ENCODE results near the gene ZCRB1.

The ZCRB1 gene

DNA sequence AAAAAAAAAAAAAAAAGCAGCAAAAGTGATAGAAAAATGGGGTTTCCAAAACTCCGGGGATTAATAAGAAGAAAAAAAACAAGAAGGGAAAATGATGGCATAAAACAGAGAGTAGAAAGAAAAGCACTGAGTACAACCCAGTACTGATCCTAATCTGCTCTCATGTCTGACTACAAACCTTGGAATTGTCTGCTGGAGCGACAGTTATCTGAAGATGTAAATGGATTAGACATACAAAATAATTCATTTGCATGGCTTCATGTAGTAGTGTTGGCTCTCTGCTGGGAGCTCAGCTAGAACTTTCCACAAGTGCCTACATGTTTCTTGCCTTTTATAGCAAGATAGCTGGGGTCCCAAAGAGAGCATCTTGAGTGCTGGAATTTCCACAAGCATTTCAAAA lies 34.2 kb downstream of the ZCRB1 start:
- no peak overlapping the region for H3K27ac ChIP-seq (ENCODE audit: low read length)
- H3K4me3 ChIP-seq (ENCODE audit: low read length) = no peak overlapping the region
- H4K20me1 ChIP-seq (ENCODE audit: insufficient read depth, low read length) = no peaks in the 10 kb centered on the region
- no peak overlapping the region for H3K9ac ChIP-seq (ENCODE audit: low read length)
- TF ChIP-seq, protein P1, sequence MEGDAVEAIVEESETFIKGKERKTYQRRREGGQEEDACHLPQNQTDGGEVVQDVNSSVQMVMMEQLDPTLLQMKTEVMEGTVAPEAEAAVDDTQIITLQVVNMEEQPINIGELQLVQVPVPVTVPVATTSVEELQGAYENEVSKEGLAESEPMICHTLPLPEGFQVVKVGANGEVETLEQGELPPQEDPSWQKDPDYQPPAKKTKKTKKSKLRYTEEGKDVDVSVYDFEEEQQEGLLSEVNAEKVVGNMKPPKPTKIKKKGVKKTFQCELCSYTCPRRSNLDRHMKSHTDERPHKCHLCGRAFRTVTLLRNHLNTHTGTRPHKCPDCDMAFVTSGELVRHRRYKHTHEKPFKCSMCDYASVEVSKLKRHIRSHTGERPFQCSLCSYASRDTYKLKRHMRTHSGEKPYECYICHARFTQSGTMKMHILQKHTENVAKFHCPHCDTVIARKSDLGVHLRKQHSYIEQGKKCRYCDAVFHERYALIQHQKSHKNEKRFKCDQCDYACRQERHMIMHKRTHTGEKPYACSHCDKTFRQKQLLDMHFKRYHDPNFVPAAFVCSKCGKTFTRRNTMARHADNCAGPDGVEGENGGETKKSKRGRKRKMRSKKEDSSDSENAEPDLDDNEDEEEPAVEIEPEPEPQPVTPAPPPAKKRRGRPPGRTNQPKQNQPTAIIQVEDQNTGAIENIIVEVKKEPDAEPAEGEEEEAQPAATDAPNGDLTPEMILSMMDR (IDR thresholded peaks at IDR 0.05; ENCODE audit: low read depth, low read length) = no peak
- TF ChIP-seq EZH2phosphoT487 (IDR thresholded peaks at IDR 0.05; ENCODE audit: low read depth) = no peak
- no peaks in the 10 kb centered on the region for H3K27me3 ChIP-seq (ENCODE audit: low read depth, low read length)
- no peaks in the 10 kb centered on the region for H3K79me2 ChIP-seq (ENCODE audit: low read length)
- no peak overlapping the region for H3K4me2 ChIP-seq (ENCODE audit: low read length)
- H3K36me3 ChIP-seq (replicated peaks; ENCODE audit: low read depth, low read length) = no peaks in the 10 kb centered on the region
- H2AFZ ChIP-seq (ENCODE audit: low read depth, low read length) = no peak overlapping the region
- H3K4me1 ChIP-seq (ENCODE audit: low read length) = peaks cover 4% of the 10 kb centered on the region; the same call in 1 of the 2 replicates
- H3K9me3 ChIP-seq (ENCODE audit: insufficient read depth, low read length) = no peaks in the 10 kb centered on the region

DNA sequence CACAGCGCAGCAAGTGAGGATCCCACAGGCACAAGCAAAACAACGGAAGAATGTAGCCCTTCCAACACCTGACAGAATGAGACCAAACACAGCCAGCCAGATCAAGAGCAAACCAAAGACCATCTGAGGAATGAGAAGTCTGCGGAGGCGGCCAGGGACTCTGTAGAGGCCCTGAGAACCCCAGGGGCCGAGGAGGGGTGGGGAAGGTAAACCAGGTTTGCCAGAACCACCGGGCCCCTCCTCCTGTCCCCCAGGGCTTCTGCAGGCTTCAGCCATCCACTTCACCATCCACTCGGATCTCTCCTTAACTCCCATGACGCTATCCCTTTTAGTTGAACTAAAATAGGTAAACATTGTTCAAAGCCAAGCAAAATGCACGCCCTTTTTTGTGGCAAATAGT lies 37.4 kb downstream of the ZCRB1 start:
- H4K20me1 ChIP-seq (ENCODE audit: insufficient read depth, low read length) = no peaks in the 10 kb centered on the region
- H3K79me2 ChIP-seq (ENCODE audit: low read length) = no peaks in the 10 kb centered on the region
- no peak overlapping the region for H3K4me2 ChIP-seq (ENCODE audit: low read length)
- no peaks in the 10 kb centered on the region for H3K9me3 ChIP-seq (ENCODE audit: insufficient read depth, low read length)
- no peak overlapping the region for H3K4me3 ChIP-seq (ENCODE audit: low read length)
- H3K27me3 ChIP-seq (ENCODE audit: low read depth, low read length) = no peaks in the 10 kb centered on the region
- no peak overlapping the region for H3K27ac ChIP-seq (ENCODE audit: low read length)
- no peaks in the 10 kb centered on the region for H3K36me3 ChIP-seq (replicated peaks; ENCODE audit: low read depth, low read length)
- H2AFZ ChIP-seq (ENCODE audit: low read depth, low read length) = no peak overlapping the region
- H3K9ac ChIP-seq (ENCODE audit: low read length) = no peak overlapping the region
- TF ChIP-seq EZH2phosphoT487 (IDR thresholded peaks at IDR 0.05; ENCODE audit: low read depth) = no peak
- H3K4me1 ChIP-seq (ENCODE audit: low read length) = peaks cover 11% of the 10 kb centered on the region

DNA sequence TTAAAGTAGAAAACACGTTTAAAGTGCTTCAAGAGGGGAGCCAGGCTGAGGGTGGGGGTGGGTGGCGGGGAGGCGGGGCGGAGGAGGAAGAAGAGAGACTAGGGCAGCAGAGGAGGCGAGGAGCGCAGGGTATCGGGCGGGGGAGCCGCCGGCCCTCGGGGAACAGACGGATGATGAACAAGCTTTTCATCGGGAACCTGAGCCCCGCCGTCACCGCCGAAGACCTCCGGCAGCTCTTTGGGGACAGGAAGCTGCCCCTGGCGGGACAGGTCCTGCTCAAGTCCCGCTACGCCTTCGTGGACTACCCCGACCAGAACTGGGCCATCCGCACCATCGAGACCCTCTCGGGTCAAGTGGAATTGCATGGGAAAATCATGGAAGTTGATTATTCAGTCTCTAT lies 39.2 kb downstream of the ZCRB1 start:
- Histone ChIP-seq H3K9me3 (ENCODE audit: insufficient read depth, low read length) (no peaks in the 10 kb centered on the region), H4K20me1 (ENCODE audit: insufficient read depth, low read length) (no peaks in the 10 kb centered on the region), H3K27me3 (ENCODE audit: low read depth, low read length) (0 out of 2 replicates have a peak, but pooled peaks cover 3% of the 10 kb centered on the region), H3K4me2 (ENCODE audit: low read length) (no peak overlapping the region), H3K4me3 (ENCODE audit: low read length) (no peak overlapping the region), H3K9ac (ENCODE audit: low read length) (no peak overlapping the region), H3K4me1 (ENCODE audit: low read length) (peaks cover 11% of the 10 kb centered on the region), H3K36me3 (replicated peaks; ENCODE audit: low read depth, low read length) (no peaks in the 10 kb centered on the region), H3K79me2 (ENCODE audit: low read length) (no peaks in the 10 kb centered on the region), H3K27ac (ENCODE audit: low read length) (no peak overlapping the region), H2AFZ (ENCODE audit: low read depth, low read length) (no peak overlapping the region)
- TF ChIP-seq, protein P1 (IDR thresholded peaks at IDR 0.05; ENCODE audit: low read depth, low read length) = no peak
- TF ChIP-seq EZH2phosphoT487 (IDR thresholded peaks at IDR 0.05; ENCODE audit: low read depth) = no peak

DNA sequence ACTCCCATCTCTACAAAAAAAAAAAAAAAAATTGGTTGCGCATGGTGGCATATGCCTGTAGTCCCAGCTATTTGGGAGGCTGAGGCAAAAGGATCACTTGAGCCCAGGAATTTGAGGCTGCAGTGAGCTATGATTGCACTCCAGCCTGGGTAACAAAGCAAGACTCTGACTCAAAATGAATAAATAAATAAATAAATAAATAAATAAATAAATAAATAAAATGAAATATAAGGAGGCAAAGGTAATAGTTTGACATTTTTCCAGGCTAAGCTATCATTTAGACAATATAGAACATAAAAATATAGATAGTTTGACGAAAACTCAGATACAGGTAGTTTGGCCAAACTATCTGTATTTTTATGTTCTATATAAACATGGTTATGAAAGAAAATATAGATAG lies 40.5 kb downstream of the ZCRB1 start:
- Histone ChIP-seq H3K9ac (ENCODE audit: low read length) (no peak overlapping the region), H3K4me1 (ENCODE audit: low read length) (peaks cover 11% of the 10 kb centered on the region), H3K27me3 (ENCODE audit: low read depth, low read length) (0 out of 2 replicates have a peak, but pooled peaks cover 3% of the 10 kb centered on the region), H3K27ac (ENCODE audit: low read length) (no peak overlapping the region), H3K79me2 (ENCODE audit: low read length) (no peaks in the 10 kb centered on the region), H3K36me3 (replicated peaks; ENCODE audit: low read depth, low read length) (no peaks in the 10 kb centered on the region), H3K4me2 (ENCODE audit: low read length) (no peak overlapping the region), H4K20me1 (ENCODE audit: insufficient read depth, low read length) (no peaks in the 10 kb centered on the region), H3K4me3 (ENCODE audit: low read length) (no peak overlapping the region), H2AFZ (ENCODE audit: low read depth, low read length) (no peak overlapping the region), H3K9me3 (ENCODE audit: insufficient read depth, low read length) (no peaks in the 10 kb centered on the region)
- TF ChIP-seq EZH2phosphoT487 (IDR thresholded peaks at IDR 0.05; ENCODE audit: low read depth) = no peak
- TF ChIP-seq, protein P1 (IDR thresholded peaks at IDR 0.05; ENCODE audit: low read depth, low read length) = no peak

DNA sequence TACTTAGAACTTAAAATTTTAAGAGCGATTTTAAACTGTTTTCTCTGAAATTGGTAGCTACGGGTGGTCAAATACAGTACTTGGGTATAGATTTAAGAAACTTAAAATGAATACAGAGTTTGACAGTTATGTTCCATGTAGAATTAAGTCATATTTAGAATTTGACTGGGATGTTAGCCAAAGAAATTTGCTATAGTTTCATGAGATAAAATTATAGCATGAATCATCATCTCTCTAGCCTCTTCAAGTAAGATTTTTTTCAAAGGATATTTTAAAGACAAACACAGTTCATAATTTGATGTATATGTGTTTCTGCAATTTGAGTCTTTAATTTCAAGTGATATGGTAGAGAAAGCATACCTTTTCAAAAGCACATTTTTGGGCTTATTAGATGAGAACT lies 41.0 kb downstream of the ZCRB1 start:
- Histone ChIP-seq H3K4me1 (ENCODE audit: low read length) (peaks cover 11% of the 10 kb centered on the region), H3K4me3 (ENCODE audit: low read length) (no peak overlapping the region), H3K27me3 (ENCODE audit: low read depth, low read length) (0 out of 2 replicates have a peak, but pooled peaks cover 3% of the 10 kb centered on the region), H3K27ac (ENCODE audit: low read length) (no peak overlapping the region), H4K20me1 (ENCODE audit: insufficient read depth, low read length) (no peaks in the 10 kb centered on the region), H3K9ac (ENCODE audit: low read length) (no peak overlapping the region), H3K36me3 (replicated peaks; ENCODE audit: low read depth, low read length) (no peaks in the 10 kb centered on the region), H3K4me2 (ENCODE audit: low read length) (no peak overlapping the region), H3K79me2 (ENCODE audit: low read length) (no peaks in the 10 kb centered on the region), H2AFZ (ENCODE audit: low read depth, low read length) (no peak overlapping the region), H3K9me3 (ENCODE audit: insufficient read depth, low read length) (no peaks in the 10 kb centered on the region)
- TF ChIP-seq EZH2phosphoT487 (IDR thresholded peaks at IDR 0.05; ENCODE audit: low read depth) = no peak
- TF ChIP-seq, protein P1 (IDR thresholded peaks at IDR 0.05; ENCODE audit: low read depth, low read length) = no peak

Measured in OCI-LY3 (cell line).